Mucosa of descending colon (tissue), 3 donors: ENCODE results near the gene MTIF2. TPM values are rescaled to one million over a fixed set of nuclear protein-coding genes. Genes with fewer than 3 reads are reported as not detected.

Experiments
- ATAC-seq: fragments of 200-7000 bp; cut with Tn5 transposase; one replicate; pipeline ENCODE4 v1.9.1; 2020; ENCODE audit warnings: mild to moderate bottlenecking, moderate library complexity
- DNase-seq, 3 donors: peaks; one replicate each; pipeline ENCODE4 v3.0.0-alpha.2; 2020
- H3K36me3 ChIP-seq: fragments of 200-600 bp; one replicate; pipeline ENCODE4 v1.8.0; 2021; ENCODE audit warnings: low read depth, mild to moderate bottlenecking
- H3K4me1 ChIP-seq: fragments of 200-600 bp; one replicate; pipeline ENCODE4 v1.8.0; 2021; ENCODE audit warnings: low read depth, mild to moderate bottlenecking
- H3K4me3 ChIP-seq: fragments of 200-600 bp; one replicate; pipeline ENCODE4 v1.8.0; 2021; ENCODE audit warnings: mild to moderate bottlenecking
- H3K9me3 ChIP-seq: fragments of 200-600 bp; one replicate; pipeline ENCODE4 v1.8.0; 2021; ENCODE audit warnings: mild to moderate bottlenecking
- intact Hi-C, 2 donors: fragments of 100-400 bp; cut with DNase I in 1 of 2; cut with micrococcal nuclease in 1 of 2; formaldehyde crosslinking; loops; one replicate each; pipeline versions ENCODE4 v1.11.0 to v1.11.1; 2022; cut with DNase I, micrococcal nuclease
- total RNA-seq, 3 donors: library from RNA; stranded (reverse); fragmentation: NEBNext Ultra II Directional in 2 of 3; extraction: Animal tissue kit (Norgen Biotek cat#: 25700) in 2 of 3; gene quantifications; one replicate each; pipeline versions ENCODE4 v1.2.1 to v1.2.4, GENCODE V29; 2021 to 2023
- TF ChIP-seq, protein P1 (sequence below): fragments of 200-600 bp; IDR thresholded peaks from one replicate; pipeline ENCODE4 v1.8.0; 2022; ENCODE audit warnings: antibody characterized with exemption, mild to moderate bottlenecking
- donor health status: DM: no; HTN: no; CAD: no; lungs with moderate emphysema.
- donor health status: DM: no; HTN: no; CAD: no.
- donor health status: DM: no; HTN: yes; CAD: no.

The MTIF2 gene
- total RNA-seq, 3 donors from 2014 or later: 33.5 to 46.8 (median 39.9) TPM

DNA sequence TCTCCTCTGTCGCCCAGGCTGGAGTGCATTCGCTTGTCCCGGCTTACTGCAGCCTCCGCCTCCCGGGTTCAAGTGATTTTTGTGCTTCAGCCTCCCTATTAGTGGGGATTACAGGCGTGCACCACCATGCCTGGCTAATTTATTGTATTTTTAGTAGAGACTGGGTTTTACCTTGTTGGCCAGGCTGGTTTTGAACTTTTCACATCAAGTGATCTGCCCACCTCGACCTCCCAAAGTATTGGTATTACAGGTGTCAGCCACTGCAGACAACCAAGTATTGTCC, 35.4 kb downstream of the MTIF2 start:
- DNase-seq: no peak
- Histone ChIP-seq H3K9me3 (no peaks in the 10 kb centered on the region), H3K4me1 (peaks cover 14% of the 10 kb centered on the region), H3K4me3 (peak overlapping the region; percentile 99), H3K36me3 (peaks cover 3% of the 10 kb centered on the region)
- TF ChIP-seq, protein P1, sequence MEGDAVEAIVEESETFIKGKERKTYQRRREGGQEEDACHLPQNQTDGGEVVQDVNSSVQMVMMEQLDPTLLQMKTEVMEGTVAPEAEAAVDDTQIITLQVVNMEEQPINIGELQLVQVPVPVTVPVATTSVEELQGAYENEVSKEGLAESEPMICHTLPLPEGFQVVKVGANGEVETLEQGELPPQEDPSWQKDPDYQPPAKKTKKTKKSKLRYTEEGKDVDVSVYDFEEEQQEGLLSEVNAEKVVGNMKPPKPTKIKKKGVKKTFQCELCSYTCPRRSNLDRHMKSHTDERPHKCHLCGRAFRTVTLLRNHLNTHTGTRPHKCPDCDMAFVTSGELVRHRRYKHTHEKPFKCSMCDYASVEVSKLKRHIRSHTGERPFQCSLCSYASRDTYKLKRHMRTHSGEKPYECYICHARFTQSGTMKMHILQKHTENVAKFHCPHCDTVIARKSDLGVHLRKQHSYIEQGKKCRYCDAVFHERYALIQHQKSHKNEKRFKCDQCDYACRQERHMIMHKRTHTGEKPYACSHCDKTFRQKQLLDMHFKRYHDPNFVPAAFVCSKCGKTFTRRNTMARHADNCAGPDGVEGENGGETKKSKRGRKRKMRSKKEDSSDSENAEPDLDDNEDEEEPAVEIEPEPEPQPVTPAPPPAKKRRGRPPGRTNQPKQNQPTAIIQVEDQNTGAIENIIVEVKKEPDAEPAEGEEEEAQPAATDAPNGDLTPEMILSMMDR: no peak
- no peak for ATAC-seq
- intact Hi-C loops: no loop called here

GRCh38 chr2:55232863-55233657, 36.0 kb downstream of the MTIF2 start:
- intact Hi-C loops: no loop called here
- Histone ChIP-seq H3K36me3 (peaks cover 3% of the 10 kb centered on the region), H3K4me1 (peaks cover 14% of the 10 kb centered on the region), H3K4me3 (peak overlapping the region; percentile 99), H3K9me3 (no peaks in the 10 kb centered on the region)
- peak; percentile 70 to 71 (median 70) for DNase-seq
- ATAC-seq: peak; percentile 39
- TF ChIP-seq, protein P1: no peak

GRCh38 chr2:55232084-55232862, 36.8 kb downstream of the MTIF2 start, which contains the start of the genes CLHC1 and RPS27A:
Gene CLHC1, minus strand, starts transcription at chr2:55232293. Its CDS starts 9,882 bp downstream, at chr2:55222411.
Gene RPS27A, plus strand, starts transcription at chr2:55232688. Its CDS starts 137 bp downstream, at chr2:55232825.
- TF ChIP-seq, protein P1: no peak
- H3K4me1 ChIP-seq: peaks cover 14% of the 10 kb centered on the region
- peaks cover 3% of the 10 kb centered on the region for H3K36me3 ChIP-seq
- intact Hi-C loops: no loop called here
- ATAC-seq: peak; percentile 94
- H3K4me3 ChIP-seq: peak within 1 kb of the TSS; percentile 99
- peak; percentile 94 to 97 (median 96) for DNase-seq
- no peaks in the 10 kb centered on the region for H3K9me3 ChIP-seq

DNA sequence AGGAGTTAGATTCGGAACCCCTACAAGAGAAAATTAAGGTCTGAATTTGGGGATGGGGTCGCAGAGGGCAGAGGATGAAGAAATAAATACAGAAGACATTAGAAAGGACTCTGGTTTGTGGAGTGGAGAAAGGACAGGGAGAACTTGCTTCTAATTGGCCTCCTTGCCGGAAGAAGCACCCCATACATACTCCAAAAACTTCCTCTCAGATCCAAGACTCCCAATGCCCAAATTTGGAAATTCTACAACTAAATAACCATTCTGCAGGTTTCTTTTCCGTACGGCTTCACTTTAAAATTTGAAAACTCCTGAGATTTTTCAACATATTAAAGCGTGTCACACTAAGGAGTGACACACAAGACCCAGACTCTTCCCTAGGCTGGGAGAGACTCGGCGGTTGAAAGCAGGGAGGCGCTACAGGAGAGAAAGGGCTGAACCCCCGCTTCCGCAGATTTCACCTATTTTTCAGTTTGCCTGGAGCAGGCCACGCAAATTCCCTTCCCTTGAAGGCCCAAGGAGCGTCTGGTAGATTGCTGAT, 37.4 kb downstream of the MTIF2 start:
- ATAC-seq (peak; percentile 26), DNase-seq (no peak)
- peaks cover 14% of the 10 kb centered on the region for H3K4me1 ChIP-seq
- intact Hi-C loops: no loop called here
- H3K4me3 ChIP-seq: peak overlapping the region; percentile 99
- H3K36me3 ChIP-seq: peaks cover 3% of the 10 kb centered on the region
- TF ChIP-seq, protein P1: no peak
- no peaks in the 10 kb centered on the region for H3K9me3 ChIP-seq

GRCh38 chr2:55230551-55230950, 38.5 kb downstream of the MTIF2 start:
- ATAC-seq: no peak
- H3K36me3 ChIP-seq: peaks cover 3% of the 10 kb centered on the region
- intact Hi-C loops: no loop called here
- H3K4me3 ChIP-seq: no peak overlapping the region
- TF ChIP-seq, protein P1: no peak
- no peaks in the 10 kb centered on the region for H3K9me3 ChIP-seq
- no peak for DNase-seq
- peaks cover 14% of the 10 kb centered on the region for H3K4me1 ChIP-seq
